HG03439 (cell line): ENCODE results near the gene DCP2.
A peak's percentile ranks its signal among the peaks of the same experiment; 100 is the strongest.
"Not testable (repeated sequence)": the region's sequence is repeated elsewhere in the genome, so short reads cannot be mapped to it uniquely, and the experiment has no call there.

Source experiments
- ATAC-seq: cut with Tn5 transposase; IDR thresholded peaks from one replicate; pipeline ENCODE4 v1.9.1; 2021; ENCODE audit warnings: mild to moderate bottlenecking, moderate library complexity; ENCODE audit not compliant: unreplicated experiment

The DCP2 gene

GRCh38 chr5:112976432-112977309 is at the start of gene DCP2:
Gene DCP2, plus strand, starts transcription at chr5:112976798. Its CDS starts 136 bp downstream, at chr5:112976934.
- peak; percentile 99 for ATAC-seq

GRCh38 chr5:112929336-112930081 is 47.1 kb upstream of the DCP2 start:
- peak; percentile 62 for ATAC-seq

GRCh38 chr5:112930082-112930344 is 46.6 kb upstream of the DCP2 start:
- peak; percentile 22 for ATAC-seq

- no peak for ATAC-seq
Measured at GRCh38 chr5:112931473-112931872, 45.1 kb upstream of the DCP2 start.

GRCh38 chr5:112933105-112933504 is 43.5 kb upstream of the DCP2 start:
- no peak for ATAC-seq

GRCh38 chr5:112933651-112934365 is 42.8 kb upstream of the DCP2 start:
- ATAC-seq, result no peak

GRCh38 chr5:112934366-112934663 is 42.3 kb upstream of the DCP2 start:
- no peak for ATAC-seq

- no peak for ATAC-seq
Measured at GRCh38 chr5:112935675-112936074, 40.9 kb upstream of the DCP2 start.

- ATAC-seq, result no peak
Measured at GRCh38 chr5:112938286-112938685, 38.3 kb upstream of the DCP2 start.

- ATAC-seq, result no peak
Measured at GRCh38 chr5:112940670-112941069, 35.9 kb upstream of the DCP2 start.

- no peak for ATAC-seq
Measured at GRCh38 chr5:112948458-112948857, 28.1 kb upstream of the DCP2 start.

GRCh38 chr5:112951124-112951702 is 25.4 kb upstream of the DCP2 start:
- peak; percentile 97 for ATAC-seq

- no peak for ATAC-seq
Measured at GRCh38 chr5:112956606-112957005, 20.0 kb upstream of the DCP2 start.

- ATAC-seq, result no peak
Measured at GRCh38 chr5:112957036-112957808, 19.4 kb upstream of the DCP2 start.

GRCh38 chr5:112958093-112959088 is 18.2 kb upstream of the DCP2 start:
- ATAC-seq, result peak; percentile 84

GRCh38 chr5:112959872-112960271 is 16.7 kb upstream of the DCP2 start:
- ATAC-seq, result not testable (repeated sequence)

GRCh38 chr5:112960315-112960714 is 16.3 kb upstream of the DCP2 start:
- no peak for ATAC-seq

- ATAC-seq, result no peak
Measured at GRCh38 chr5:112960863-112961504, 15.6 kb upstream of the DCP2 start.

- ATAC-seq, result not testable (repeated sequence)
Measured at GRCh38 chr5:112963374-112963733, 13.2 kb upstream of the DCP2 start.
